ENCODE data around the gene NDUFAB1.
A peak's percentile ranks its signal among the peaks of the same experiment; 100 is the strongest.

NDUFAB1 gene

GRCh38 chr16:23566724-23567123 lies 29.4 kb downstream of the NDUFAB1 start:
- DNase-seq (ENCODE audit: low spot score): no peak
- POLR2A ChIA-PET (ENCODE audit: low non-redundant PET): no interaction called here
- H3K27ac ChIP-seq: no peak overlapping the region
- TF ChIP-seq CTCF (conservative IDR thresholded peaks at IDR 0.05; ENCODE audit: low read depth): no peak
- CTCF ChIA-PET: interaction anchor here (0.5 kb wide), 1 partner anchor 155 kb away, joined by 3 read pairs; no protein-coding TSS in a partner anchor

- TF ChIP-seq CTCF (conservative IDR thresholded peaks at IDR 0.05; ENCODE audit: low read depth): no peak
- CTCF ChIA-PET: no interaction called here
- no peak for DNase-seq (ENCODE audit: low spot score)
- no peak overlapping the region for H3K27ac ChIP-seq
- POLR2A ChIA-PET (ENCODE audit: low non-redundant PET): no interaction called here
Measured at GRCh38 chr16:23564575-23565363, 31.3 kb downstream of the NDUFAB1 start.

GRCh38 chr16:23563186-23563585 lies 32.9 kb downstream of the NDUFAB1 start:
- no peak for DNase-seq (ENCODE audit: low spot score)
- CTCF ChIA-PET: no interaction called here
- no peak overlapping the region for H3K27ac ChIP-seq
- no peak for TF ChIP-seq CTCF (conservative IDR thresholded peaks at IDR 0.05; ENCODE audit: low read depth)
- POLR2A ChIA-PET (ENCODE audit: low non-redundant PET): no interaction called here

- no peak overlapping the region for H3K27ac ChIP-seq
- ChIA-PET CTCF (no interaction called here), POLR2A (ENCODE audit: low non-redundant PET) (no interaction called here)
- DNase-seq (ENCODE audit: low spot score): no peak
- no peak for TF ChIP-seq CTCF (conservative IDR thresholded peaks at IDR 0.05; ENCODE audit: low read depth)
Measured at GRCh38 chr16:23562505-23562904, 33.6 kb downstream of the NDUFAB1 start.

- ChIA-PET POLR2A (ENCODE audit: low non-redundant PET) (no interaction called here), CTCF (no interaction called here)
- no peak for TF ChIP-seq CTCF (conservative IDR thresholded peaks at IDR 0.05; ENCODE audit: low read depth)
- H3K27ac ChIP-seq: no peak overlapping the region
- no peak for DNase-seq (ENCODE audit: low spot score)
Measured at GRCh38 chr16:23561586-23561985, 34.5 kb downstream of the NDUFAB1 start.

- ChIA-PET CTCF (interaction anchor here (0.8 to 1.6 kb wide), 3 partner anchors 39 to 57 kb away, joined by 3 to 5 read pairs (median 4); no protein-coding TSS in a partner anchor), POLR2A (ENCODE audit: low non-redundant PET) (no interaction called here)
- DNase-seq (ENCODE audit: low spot score): peak; percentile 29
- peak overlapping the region; percentile 90 for H3K27ac ChIP-seq
- TF ChIP-seq CTCF (conservative IDR thresholded peaks at IDR 0.05; ENCODE audit: low read depth): no peak
Measured at GRCh38 chr16:23557779-23558702, 38.1 kb downstream of the NDUFAB1 start.

Data from RWPE1 (cell line).